Uterus (tissue), 4 donors: Measurements from ENCODE around the gene PNPLA8. TPM values are rescaled to one million over a fixed set of nuclear protein-coding genes. Genes with fewer than 3 reads are reported as not detected.

Experiments
- DNase-seq, 2 donors: peaks; one replicate each; pipeline ENCODE4 v3.0.0-alpha.2; 2019 to 2020
- H3K27ac ChIP-seq, 2 donors: fragments of 200-600 bp; sonication (generic); 1 replicate in 1 of 2; 2 replicates in 1 of 2; pipeline ENCODE4 v1.5.1; 2016 to 2018
- H3K27me3 ChIP-seq, 2 donors: fragments of 200-600 bp; sonication (generic); one replicate each; pipeline ENCODE4 v1.5.1; 2018 to 2019; ENCODE audit warnings: control low read depth in 1 of 2
- H3K36me3 ChIP-seq, 2 donors: fragments of 200-600 bp; sonication (generic); one replicate each; pipeline ENCODE4 v1.5.1; 2019; ENCODE audit warnings: control low read depth in 1 of 2
- H3K4me1 ChIP-seq, 2 donors: fragments of 200-600 bp; sonication (generic); one replicate each; pipeline ENCODE4 v1.5.1; 2018 to 2019; ENCODE audit warnings: control low read depth in 1 of 2
- H3K4me3 ChIP-seq, 2 donors: fragments of 200-600 bp; sonication (generic); 1 replicate in 1 of 2; 2 replicates in 1 of 2; pipeline ENCODE4 v1.5.1; 2018 to 2019; ENCODE audit warnings: mild to moderate bottlenecking in 1 of 2
- H3K9me3 ChIP-seq, 2 donors: fragments of 200-600 bp; sonication (generic); one replicate each; pipeline ENCODE4 v1.5.1; 2019; ENCODE audit warnings: control low read depth in 1 of 2
- CTCF ChIP-seq, 4 experiments: fragments of 200-600 bp in 2 of 4; fragments of 450-650 bp in 2 of 4; sonication (generic) in 2 of 4; IDR thresholded peaks; one replicate each; pipeline ENCODE4 v1.5.1; 2016 to 2019; ENCODE audit warnings: antibody characterized with exemption in 4 of 4, mild to moderate bottlenecking in 2 of 4, moderate library complexity in 1 of 4
- POLR2A ChIP-seq, 2 donors: fragments of 450-650 bp; IDR thresholded peaks; one replicate each; pipeline ENCODE4 v1.6.1; 2016; ENCODE audit warnings: antibody characterized with exemption in 2 of 2, mild to moderate bottlenecking in 1 of 2, moderate library complexity in 1 of 2
- intact Hi-C: fragments of 100-400 bp; cut with DNase I; formaldehyde crosslinking; loops from one replicate; pipeline ENCODE4 v1.15.1; 2023; ENCODE audit warnings: low total_unique reads
- total RNA-seq, 4 donors: library from RNA; depleted of rRNA in 3 of 4; stranded (reverse); fragments of >200 nt in 3 of 4; gene quantifications; one replicate each; pipeline versions ENCODE4 v1.1.0 to v1.2.4, GENCODE V29; 2014 to 2023
- donor health status: DM: yes; HTN: yes; CAD: no.

The PNPLA8 gene
- total RNA-seq, 4 donors from 2014 or later, result 31.4 to 57.1 (median 46.7) TPM

GRCh38 chr7:108569381-108570145, 43.6 kb upstream of the PNPLA8 start, which contains the start of the genes DNAJB9 and THAP5:
DNAJB9 (plus strand) TSS chr7:108569874; CDS start chr7:108571727, 1,853 bp downstream.
THAP5 (minus strand) TSS chr7:108569706; CDS start chr7:108569569, 137 bp downstream.
- intact Hi-C loops, result no loop called here
- peak; percentile 99 for DNase-seq
- TF ChIP-seq CTCF (IDR thresholded peaks at IDR 0.05), result peak in 1 of 4 experiments; percentile 18
- TF ChIP-seq POLR2A (IDR thresholded peaks at IDR 0.05), result peak; percentile 93 to 94

GRCh38 chr7:108568801-108569380, 43.0 kb upstream of the PNPLA8 start:
- H3K27ac ChIP-seq, result peak overlapping the region; percentile 91 to 92
- no peak for TF ChIP-seq POLR2A (IDR thresholded peaks at IDR 0.05)
- TF ChIP-seq CTCF (IDR thresholded peaks at IDR 0.05), result no peak
- peaks cover 0 to 5% of the 10 kb centered on the region in 2 donors for H3K9me3 ChIP-seq
- no peaks in the 10 kb centered on the region for H3K27me3 ChIP-seq
- no peaks in the 10 kb centered on the region for H3K36me3 ChIP-seq
- DNase-seq, result no peak
- peak overlapping the region; percentile 81 to 98 for H3K4me3 ChIP-seq
- intact Hi-C loops, result no loop called here
- H3K4me1 ChIP-seq, result no peaks in the 10 kb centered on the region

More at GRCh38 chr7:108569381-108570145, 43.6 kb upstream of the PNPLA8 start, which contains the start of the genes DNAJB9 and THAP5:
- Histone ChIP-seq H3K4me3 (peak within 1 kb of the TSS; percentile 81 to 98), H3K36me3 (peaks cover 0 to 2% of the 10 kb centered on the region in 2 donors), H3K9me3 (peaks cover 0 to 5% of the 10 kb centered on the region in 2 donors), H3K27ac (peak within 1 kb of the TSS; percentile 91 to 92), H3K4me1 (no peaks in the 10 kb centered on the region), H3K27me3 (no peaks in the 10 kb centered on the region)

- H3K4me1 ChIP-seq, result no peaks in the 10 kb centered on the region
- no peaks in the 10 kb centered on the region for H3K27me3 ChIP-seq
- no peak overlapping the region for H3K27ac ChIP-seq
- TF ChIP-seq CTCF (IDR thresholded peaks at IDR 0.05) (no peak), POLR2A (IDR thresholded peaks at IDR 0.05) (no peak)
- H3K9me3 ChIP-seq, result peaks cover 0 to 9% of the 10 kb centered on the region in 2 donors
- intact Hi-C loops, result no loop called here
- no peak for DNase-seq
- no peak overlapping the region for H3K4me3 ChIP-seq
- H3K36me3 ChIP-seq, result no peaks in the 10 kb centered on the region
Observed at GRCh38 chr7:108565987-108566386, 40.1 kb upstream of the PNPLA8 start.

GRCh38 chr7:108561047-108561619, 35.2 kb upstream of the PNPLA8 start:
- Histone ChIP-seq H3K9me3 (peaks cover 0 to 18% of the 10 kb centered on the region in 2 donors), H3K27me3 (no peaks in the 10 kb centered on the region), H3K4me3 (no peak overlapping the region), H3K27ac (no peak overlapping the region), H3K36me3 (no peaks in the 10 kb centered on the region), H3K4me1 (no peaks in the 10 kb centered on the region)
- no peak for DNase-seq
- intact Hi-C loops, result no loop called here
- no peak for TF ChIP-seq CTCF (IDR thresholded peaks at IDR 0.05)
- no peak for TF ChIP-seq POLR2A (IDR thresholded peaks at IDR 0.05)
